Measurements from ENCODE around the gene RAB19.

- TF ChIP-seq NR2C2 (IDR thresholded peaks at IDR 0.05; ENCODE audit: borderline replicate concordance, control insufficient read depth, insufficient read length, low read depth), result no peak
- no peak for TF ChIP-seq EP300 (IDR thresholded peaks at IDR 0.05; ENCODE audit: borderline replicate concordance in 1 of 2, control insufficient read depth in 1 of 2, low read depth in 2 of 2, low read length in 2 of 2)
Measured at GRCh38 chr7:140476698-140477261, 72.9 kb downstream of the RAB19 start.
